ENCODE results near the gene AK2.
"Not testable (repeated sequence)": the region's sequence is repeated elsewhere in the genome, so short reads cannot be mapped to it uniquely, and the experiment has no call there.

Gene AK2

DNA sequence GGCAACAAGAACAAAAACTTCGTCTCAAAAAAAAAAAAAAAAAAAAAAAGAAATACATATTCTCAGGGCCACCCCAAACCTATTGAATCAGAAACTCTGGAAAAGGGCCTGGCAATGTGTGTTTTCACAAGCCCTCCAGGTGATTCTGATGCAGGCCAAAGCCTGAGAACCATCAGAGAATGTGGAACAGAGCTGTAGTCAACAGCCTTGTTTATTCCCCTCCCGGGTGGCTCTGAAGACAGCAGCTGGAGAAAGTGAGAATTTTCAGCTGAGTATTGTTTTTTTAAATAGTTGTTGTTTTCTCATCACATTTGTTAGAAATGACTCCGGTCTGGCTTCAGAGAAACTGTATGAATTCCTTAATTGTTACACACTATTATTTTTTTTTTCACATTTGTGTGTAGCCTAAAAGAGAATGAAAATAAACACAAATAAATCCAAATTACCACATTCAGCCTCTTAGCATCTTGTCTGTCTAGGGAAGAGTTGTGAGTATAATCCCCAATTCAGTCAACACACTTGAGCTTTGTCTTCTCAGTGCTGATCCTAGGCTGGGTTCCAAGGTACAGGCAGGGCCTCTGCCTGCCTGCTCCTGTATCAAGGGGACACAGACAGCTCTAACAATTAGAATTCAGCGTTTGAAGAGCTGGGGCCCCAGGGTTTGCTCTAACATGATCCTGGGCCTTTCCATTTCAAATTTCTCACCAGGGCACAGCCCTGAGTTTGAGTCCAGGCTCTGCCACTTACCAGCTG lies 37.7 kb upstream of the AK2 start:
- H3K9ac ChIP-seq (ENCODE audit: low read length in 5 of 5), result no peak overlapping the region
- no peaks in the 10 kb centered on the region for H3K27me3 ChIP-seq (ENCODE audit: control insufficient read depth in 5 of 5, insufficient read depth in 4 of 5, low read length in 5 of 5)
- no peaks in the 10 kb centered on the region for H3K4me1 ChIP-seq (ENCODE audit: control insufficient read depth in 5 of 5, insufficient read depth in 5 of 5, low read length in 5 of 5)
- H3K36me3 ChIP-seq (ENCODE audit: control insufficient read depth in 5 of 5, insufficient read depth in 5 of 5, low read length in 5 of 5), result no peaks in the 10 kb centered on the region
- no peak overlapping the region for H3K27ac ChIP-seq (ENCODE audit: low read depth, low read length)
- H3K4me3 ChIP-seq (ENCODE audit: low read depth in 1 of 5, low read length in 5 of 5), result no peak overlapping the region
- no peaks in the 10 kb centered on the region for H3K9me3 ChIP-seq (ENCODE audit: control insufficient read depth in 5 of 5, low read length in 5 of 5)

DNA sequence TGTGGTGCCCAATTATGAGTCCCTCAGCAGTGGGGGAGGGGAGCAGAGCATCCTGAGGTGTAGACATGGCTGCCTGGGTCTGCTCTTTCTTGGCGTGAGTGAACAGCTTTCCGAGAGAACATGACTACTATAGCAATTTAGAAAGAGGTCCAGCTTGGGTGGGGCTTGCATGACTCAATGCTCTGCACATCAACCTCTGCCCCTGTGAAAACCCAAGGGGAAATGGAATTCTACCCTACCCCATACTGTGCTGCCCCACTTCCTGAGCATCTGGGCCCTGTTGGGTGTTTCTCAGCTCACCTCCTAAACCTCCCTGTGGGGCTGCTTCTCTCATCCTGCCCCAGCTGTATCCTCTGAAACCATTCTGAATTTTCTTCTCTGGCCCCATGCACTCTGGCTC lies 36.0 kb upstream of the AK2 start:
- H3K36me3 ChIP-seq (ENCODE audit: control insufficient read depth in 5 of 5, insufficient read depth in 5 of 5, low read length in 5 of 5), result no peaks in the 10 kb centered on the region
- no peaks in the 10 kb centered on the region for H3K4me1 ChIP-seq (ENCODE audit: control insufficient read depth in 5 of 5, insufficient read depth in 5 of 5, low read length in 5 of 5)
- no peaks in the 10 kb centered on the region for H3K9me3 ChIP-seq (ENCODE audit: control insufficient read depth in 5 of 5, low read length in 5 of 5)
- no peak overlapping the region for H3K4me3 ChIP-seq (ENCODE audit: low read depth in 1 of 5, low read length in 5 of 5)
- H3K9ac ChIP-seq (ENCODE audit: low read length in 5 of 5), result no peak overlapping the region
- H3K27me3 ChIP-seq (ENCODE audit: control insufficient read depth in 5 of 5, insufficient read depth in 4 of 5, low read length in 5 of 5), result no peaks in the 10 kb centered on the region
- no peak overlapping the region for H3K27ac ChIP-seq (ENCODE audit: low read depth, low read length)

DNA sequence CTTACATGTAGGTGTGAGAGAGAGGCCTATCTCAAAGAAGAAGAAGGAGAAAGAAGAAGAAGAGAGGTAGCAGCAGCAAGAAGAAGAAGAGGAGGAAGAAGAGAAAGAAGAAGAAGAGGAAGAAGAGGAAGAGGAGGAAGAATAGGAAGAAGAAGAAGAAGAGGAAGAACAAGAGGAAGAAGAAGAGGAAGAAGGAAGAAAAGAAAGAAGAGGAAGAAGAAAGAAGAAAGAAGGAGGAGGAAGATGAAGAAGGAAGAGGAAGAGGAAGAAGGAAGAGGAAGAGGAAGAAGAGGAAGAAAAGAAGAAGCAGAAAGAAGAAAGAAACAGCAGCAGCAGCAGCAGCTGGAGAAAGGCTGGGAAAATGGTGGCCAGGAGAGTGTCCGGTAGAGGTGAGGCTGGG lies 33.9 kb upstream of the AK2 start:
- no peak overlapping the region for H3K4me3 ChIP-seq (ENCODE audit: low read depth in 1 of 5, low read length in 5 of 5)
- H3K9me3 ChIP-seq (ENCODE audit: control insufficient read depth in 5 of 5, low read length in 5 of 5), result peaks cover 0 to 7% (median under 1%) of the 10 kb centered on the region in 5 donors
- H3K27ac ChIP-seq (ENCODE audit: low read depth, low read length), result no peak overlapping the region
- H3K9ac ChIP-seq (ENCODE audit: low read length in 5 of 5), result no peak overlapping the region
- H3K27me3 ChIP-seq (ENCODE audit: control insufficient read depth in 5 of 5, insufficient read depth in 4 of 5, low read length in 5 of 5), result no peaks in the 10 kb centered on the region
- no peaks in the 10 kb centered on the region for H3K36me3 ChIP-seq (ENCODE audit: control insufficient read depth in 5 of 5, insufficient read depth in 5 of 5, low read length in 5 of 5)
- no peaks in the 10 kb centered on the region for H3K4me1 ChIP-seq (ENCODE audit: control insufficient read depth in 5 of 5, insufficient read depth in 5 of 5, low read length in 5 of 5)

- not testable (repeated sequence) for H3K27ac ChIP-seq (ENCODE audit: low read depth, low read length); H3K4me3 ChIP-seq (ENCODE audit: low read depth in 1 of 5, low read length in 5 of 5); H3K36me3 ChIP-seq (ENCODE audit: control insufficient read depth in 5 of 5, insufficient read depth in 5 of 5, low read length in 5 of 5); H3K27me3 ChIP-seq (ENCODE audit: control insufficient read depth in 5 of 5, insufficient read depth in 4 of 5, low read length in 5 of 5); H3K4me1 ChIP-seq (ENCODE audit: control insufficient read depth in 5 of 5, insufficient read depth in 5 of 5, low read length in 5 of 5); H3K9ac ChIP-seq (ENCODE audit: low read length in 5 of 5)
- H3K9me3 ChIP-seq (ENCODE audit: control insufficient read depth in 5 of 5, low read length in 5 of 5), result peaks cover 1 to 30% (median 19%) of the 10 kb centered on the region in 5 donors
Measured at GRCh38 chr1:33068108-33068507, 31.4 kb upstream of the AK2 start.

DNA sequence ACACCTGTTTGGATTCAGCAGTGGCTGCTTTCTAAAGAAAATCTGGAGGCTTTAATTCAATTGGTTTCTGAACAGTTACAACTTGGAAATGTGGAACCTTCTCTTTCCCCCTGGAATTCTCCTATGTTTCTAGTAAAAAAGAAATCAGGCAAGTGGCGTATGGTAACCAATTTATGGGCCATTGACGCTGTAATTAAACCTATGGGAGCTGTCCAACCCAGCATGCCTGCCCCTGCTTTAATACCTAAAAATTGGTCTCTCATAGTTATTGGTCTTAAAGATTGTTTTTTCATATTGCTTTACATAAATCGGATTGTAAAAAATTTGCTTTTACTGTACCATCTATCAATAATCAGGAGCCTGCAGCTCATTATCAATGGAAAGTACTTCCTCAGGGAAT lies 29.8 kb upstream of the AK2 start:
- H3K4me3 ChIP-seq (ENCODE audit: low read depth in 1 of 5, low read length in 5 of 5), result not testable (repeated sequence)

DNA sequence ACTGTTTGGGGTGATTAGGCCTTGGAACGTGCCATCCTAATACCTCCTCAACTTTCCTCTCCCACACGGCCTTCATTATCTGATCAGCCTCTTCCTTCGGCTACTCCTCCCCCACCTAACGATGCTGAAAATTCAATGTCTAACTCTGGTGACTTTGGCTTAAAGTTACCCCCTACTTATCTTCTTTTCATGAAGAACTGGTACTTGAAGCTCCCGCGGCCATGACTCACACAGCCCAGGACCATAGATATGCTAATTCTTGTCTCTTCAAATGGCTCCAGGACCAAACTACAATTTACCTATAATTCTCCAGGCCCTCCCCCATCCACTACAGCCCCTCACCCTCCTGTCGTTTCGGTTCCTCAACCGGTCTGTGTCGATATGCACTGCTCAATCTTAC lies 28.6 kb upstream of the AK2 start:
- Histone ChIP-seq H3K27me3 (ENCODE audit: control insufficient read depth in 5 of 5, insufficient read depth in 4 of 5, low read length in 5 of 5) (no peaks in the 10 kb centered on the region), H3K36me3 (ENCODE audit: control insufficient read depth in 5 of 5, insufficient read depth in 5 of 5, low read length in 5 of 5) (no peaks in the 10 kb centered on the region), H3K4me1 (ENCODE audit: control insufficient read depth in 5 of 5, insufficient read depth in 5 of 5, low read length in 5 of 5) (peaks cover 0 to 4% (median 0%) of the 10 kb centered on the region in 5 donors), H3K9me3 (ENCODE audit: control insufficient read depth in 5 of 5, low read length in 5 of 5) (peaks cover 5 to 33% (median 30%) of the 10 kb centered on the region in 5 donors), H3K27ac (ENCODE audit: low read depth, low read length) (no peak overlapping the region), H3K4me3 (ENCODE audit: low read depth in 1 of 5, low read length in 5 of 5) (peak overlapping the region in 2 of 5 donors; percentile 16 to 22), H3K9ac (ENCODE audit: low read length in 5 of 5) (no peak overlapping the region)

More for the DNA sequence above, 29.8 kb upstream of the AK2 start:
- not testable (repeated sequence) for H3K36me3 ChIP-seq (ENCODE audit: control insufficient read depth in 5 of 5, insufficient read depth in 5 of 5, low read length in 5 of 5); H3K27me3 ChIP-seq (ENCODE audit: control insufficient read depth in 5 of 5, insufficient read depth in 4 of 5, low read length in 5 of 5); H3K9ac ChIP-seq (ENCODE audit: low read length in 5 of 5); H3K4me1 ChIP-seq (ENCODE audit: control insufficient read depth in 5 of 5, insufficient read depth in 5 of 5, low read length in 5 of 5); H3K27ac ChIP-seq (ENCODE audit: low read depth, low read length)
- peaks cover 5 to 33% (median 30%) of the 10 kb centered on the region in 5 donors for H3K9me3 ChIP-seq (ENCODE audit: control insufficient read depth in 5 of 5, low read length in 5 of 5)

DNA sequence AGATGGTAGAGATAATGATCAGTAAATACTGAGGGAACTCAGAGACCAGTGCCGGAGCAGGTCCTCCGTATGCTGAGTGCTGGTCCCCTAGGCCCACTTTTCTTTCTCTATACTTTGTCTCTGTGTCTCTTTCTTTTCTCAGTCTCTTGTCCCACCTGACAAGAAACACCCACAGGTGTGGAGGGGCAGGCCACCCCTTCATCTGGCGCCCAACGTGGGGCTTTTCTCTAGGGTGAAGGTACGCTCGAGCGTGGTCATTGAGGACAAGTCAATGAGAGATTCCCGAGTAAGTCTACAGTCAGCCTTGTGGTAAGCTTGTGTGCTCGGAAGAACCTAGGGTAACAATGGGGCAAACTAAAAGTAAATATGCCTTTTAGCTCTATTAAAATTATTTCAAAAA lies 27.6 kb upstream of the AK2 start:
- not testable (repeated sequence) for H3K4me3 ChIP-seq (ENCODE audit: low read depth in 1 of 5, low read length in 5 of 5); H3K36me3 ChIP-seq (ENCODE audit: control insufficient read depth in 5 of 5, insufficient read depth in 5 of 5, low read length in 5 of 5); H3K4me1 ChIP-seq (ENCODE audit: control insufficient read depth in 5 of 5, insufficient read depth in 5 of 5, low read length in 5 of 5); H3K27ac ChIP-seq (ENCODE audit: low read depth, low read length); H3K9ac ChIP-seq (ENCODE audit: low read length in 5 of 5); H3K27me3 ChIP-seq (ENCODE audit: control insufficient read depth in 5 of 5, insufficient read depth in 4 of 5, low read length in 5 of 5)
- H3K9me3 ChIP-seq (ENCODE audit: control insufficient read depth in 5 of 5, low read length in 5 of 5), result peaks cover 5 to 33% (median 30%) of the 10 kb centered on the region in 5 donors

DNA sequence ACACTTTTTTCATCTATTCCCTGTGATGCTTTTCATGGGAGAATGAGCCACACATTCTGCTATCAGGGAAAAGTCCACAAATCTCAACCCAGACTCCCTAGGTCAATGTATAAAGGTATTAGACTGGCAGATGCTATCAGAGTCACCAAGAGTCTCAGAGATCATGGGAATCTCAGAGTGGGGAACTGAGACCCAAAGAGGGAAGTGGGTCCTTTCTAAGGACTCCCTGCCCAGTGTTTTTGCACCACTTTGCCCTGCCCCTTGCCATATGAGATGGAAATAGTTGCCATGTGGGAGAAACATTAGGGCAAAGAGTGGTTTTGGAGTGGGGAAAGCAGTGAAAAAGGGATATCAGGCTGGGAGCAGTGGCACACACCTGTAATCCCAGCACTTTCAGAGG lies 25.2 kb upstream of the AK2 start:
- no peaks in the 10 kb centered on the region for H3K36me3 ChIP-seq (ENCODE audit: control insufficient read depth in 5 of 5, insufficient read depth in 5 of 5, low read length in 5 of 5)
- no peak overlapping the region for H3K9ac ChIP-seq (ENCODE audit: low read length in 5 of 5)
- no peak overlapping the region for H3K27ac ChIP-seq (ENCODE audit: low read depth, low read length)
- no peaks in the 10 kb centered on the region for H3K27me3 ChIP-seq (ENCODE audit: control insufficient read depth in 5 of 5, insufficient read depth in 4 of 5, low read length in 5 of 5)
- no peak overlapping the region for H3K4me3 ChIP-seq (ENCODE audit: low read depth in 1 of 5, low read length in 5 of 5)
- peaks cover 5 to 33% (median 30%) of the 10 kb centered on the region in 5 donors for H3K9me3 ChIP-seq (ENCODE audit: control insufficient read depth in 5 of 5, low read length in 5 of 5)
- peaks cover 0 to 4% (median 0%) of the 10 kb centered on the region in 5 donors for H3K4me1 ChIP-seq (ENCODE audit: control insufficient read depth in 5 of 5, insufficient read depth in 5 of 5, low read length in 5 of 5)

- peaks cover under 1 to 4% (median 3%) of the 10 kb centered on the region in 5 donors for H3K4me1 ChIP-seq (ENCODE audit: control insufficient read depth in 5 of 5, insufficient read depth in 5 of 5, low read length in 5 of 5)
- peaks cover 5 to 30% (median 23%) of the 10 kb centered on the region in 5 donors for H3K9me3 ChIP-seq (ENCODE audit: control insufficient read depth in 5 of 5, low read length in 5 of 5)
- H3K4me3 ChIP-seq (ENCODE audit: low read depth in 1 of 5, low read length in 5 of 5), result no peak overlapping the region
- no peaks in the 10 kb centered on the region for H3K27me3 ChIP-seq (ENCODE audit: control insufficient read depth in 5 of 5, insufficient read depth in 4 of 5, low read length in 5 of 5)
- H3K27ac ChIP-seq (ENCODE audit: low read depth, low read length), result no peak overlapping the region
- no peaks in the 10 kb centered on the region for H3K36me3 ChIP-seq (ENCODE audit: control insufficient read depth in 5 of 5, insufficient read depth in 5 of 5, low read length in 5 of 5)
- H3K9ac ChIP-seq (ENCODE audit: low read length in 5 of 5), result peak overlapping the region in 1 of 5 donors; percentile 26
Measured at GRCh38 chr1:33060579-33061083, 23.9 kb upstream of the AK2 start.

DNA sequence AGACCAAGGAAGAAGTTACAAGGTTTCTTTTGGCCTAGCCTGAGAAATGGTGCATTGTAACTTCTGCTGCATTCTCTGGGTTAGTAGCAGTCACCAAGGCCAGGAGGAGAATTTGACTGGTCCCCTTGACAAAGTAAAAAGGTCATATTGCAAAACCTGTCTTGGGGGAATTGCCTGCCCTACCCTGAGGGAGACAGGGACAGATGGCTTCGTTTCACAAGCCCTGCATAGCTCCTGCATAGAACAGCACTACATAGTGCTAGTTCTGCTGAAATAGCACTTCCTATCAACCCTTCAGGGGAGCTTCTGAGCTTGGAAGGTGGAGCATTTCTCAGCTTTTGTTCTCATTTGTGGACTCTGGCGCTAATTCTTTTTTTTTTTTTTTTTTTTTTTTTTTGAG lies 20.4 kb upstream of the AK2 start:
- no peak overlapping the region for H3K27ac ChIP-seq (ENCODE audit: low read depth, low read length)
- no peak overlapping the region for H3K4me3 ChIP-seq (ENCODE audit: low read depth in 1 of 5, low read length in 5 of 5)
- no peak overlapping the region for H3K9ac ChIP-seq (ENCODE audit: low read length in 5 of 5)
- no peaks in the 10 kb centered on the region for H3K36me3 ChIP-seq (ENCODE audit: control insufficient read depth in 5 of 5, insufficient read depth in 5 of 5, low read length in 5 of 5)
- peaks cover 0 to 2% (median 0%) of the 10 kb centered on the region in 5 donors for H3K9me3 ChIP-seq (ENCODE audit: control insufficient read depth in 5 of 5, low read length in 5 of 5)
- peaks cover 4 to 11% (median 9%) of the 10 kb centered on the region in 5 donors for H3K4me1 ChIP-seq (ENCODE audit: control insufficient read depth in 5 of 5, insufficient read depth in 5 of 5, low read length in 5 of 5)
- H3K27me3 ChIP-seq (ENCODE audit: control insufficient read depth in 5 of 5, insufficient read depth in 4 of 5, low read length in 5 of 5), result no peaks in the 10 kb centered on the region
